ENCODE data around the gene ZFR. TPM values are rescaled to one million over a fixed set of nuclear protein-coding genes. Genes with fewer than 3 reads are reported as not detected.
"Not testable (repeated sequence)": the region's sequence is repeated elsewhere in the genome, so short reads cannot be mapped to it uniquely, and the experiment has no call there.

ZFR gene
- polyA plus RNA-seq, 2 of the 4 experiments (the other 2 are of a cell fraction) = 65.6 to 107 TPM

GRCh38 chr5:32315221-32316014 is 129.1 kb downstream of the ZFR start:
- TF ChIP-seq ZSCAN20 (CRISPR knock-in tag; IDR thresholded peaks at IDR 0.05) (no peak), KDM5A (IDR thresholded peaks at IDR 0.05) (no peak), CBX8 (IDR thresholded peaks at IDR 0.05) (no peak), CHD2 (IDR thresholded peaks at IDR 0.05; ENCODE audit: low read length, partially characterized antibody) (no peak), FOSB (CRISPR knock-in tag; IDR thresholded peaks at IDR 0.05) (no peak), ELK1 (IDR thresholded peaks at IDR 0.05; ENCODE audit: low read depth, low read length) (no peak), SMC3 (IDR thresholded peaks at IDR 0.05) (no peak), ZFP36 (IDR thresholded peaks at IDR 0.05; ENCODE audit: borderline replicate concordance, partially characterized antibody) (no peak)
- TF ChIP-seq, protein P1, sequence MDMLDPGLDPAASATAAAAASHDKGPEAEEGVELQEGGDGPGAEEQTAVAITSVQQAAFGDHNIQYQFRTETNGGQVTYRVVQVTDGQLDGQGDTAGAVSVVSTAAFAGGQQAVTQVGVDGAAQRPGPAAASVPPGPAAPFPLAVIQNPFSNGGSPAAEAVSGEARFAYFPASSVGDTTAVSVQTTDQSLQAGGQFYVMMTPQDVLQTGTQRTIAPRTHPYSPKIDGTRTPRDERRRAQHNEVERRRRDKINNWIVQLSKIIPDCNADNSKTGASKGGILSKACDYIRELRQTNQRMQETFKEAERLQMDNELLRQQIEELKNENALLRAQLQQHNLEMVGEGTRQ (IDR thresholded peaks at IDR 0.05) = no peak
- TF ChIP-seq, protein P2, sequence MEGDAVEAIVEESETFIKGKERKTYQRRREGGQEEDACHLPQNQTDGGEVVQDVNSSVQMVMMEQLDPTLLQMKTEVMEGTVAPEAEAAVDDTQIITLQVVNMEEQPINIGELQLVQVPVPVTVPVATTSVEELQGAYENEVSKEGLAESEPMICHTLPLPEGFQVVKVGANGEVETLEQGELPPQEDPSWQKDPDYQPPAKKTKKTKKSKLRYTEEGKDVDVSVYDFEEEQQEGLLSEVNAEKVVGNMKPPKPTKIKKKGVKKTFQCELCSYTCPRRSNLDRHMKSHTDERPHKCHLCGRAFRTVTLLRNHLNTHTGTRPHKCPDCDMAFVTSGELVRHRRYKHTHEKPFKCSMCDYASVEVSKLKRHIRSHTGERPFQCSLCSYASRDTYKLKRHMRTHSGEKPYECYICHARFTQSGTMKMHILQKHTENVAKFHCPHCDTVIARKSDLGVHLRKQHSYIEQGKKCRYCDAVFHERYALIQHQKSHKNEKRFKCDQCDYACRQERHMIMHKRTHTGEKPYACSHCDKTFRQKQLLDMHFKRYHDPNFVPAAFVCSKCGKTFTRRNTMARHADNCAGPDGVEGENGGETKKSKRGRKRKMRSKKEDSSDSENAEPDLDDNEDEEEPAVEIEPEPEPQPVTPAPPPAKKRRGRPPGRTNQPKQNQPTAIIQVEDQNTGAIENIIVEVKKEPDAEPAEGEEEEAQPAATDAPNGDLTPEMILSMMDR (IDR thresholded peaks at IDR 0.05) = no peak
- ChIA-PET CTCF (interaction anchor here (0.7 to 2.4 kb wide), 2 partner anchors 14 to 702 kb away, joined by 3 to 10 read pairs; no protein-coding TSS in a partner anchor), POLR2A (no interaction called here)
- no peak overlapping the region for H3K27ac ChIP-seq
- DNase-seq (ENCODE audit: low read depth in 1 of 2, low spot score in 1 of 2) (no peak), ATAC-seq (no peak), FAIRE-seq (no peak)
- peaks cover 9% of the 10 kb centered on the region for H3K4me1 ChIP-seq
- H3K4me3 ChIP-seq = no peak overlapping the region
- H3K4me2 ChIP-seq = no peak overlapping the region
- 87% methylated on average over 8 of the region's 8 CpGs for WGBS (ENCODE audit: missing lambda C conversion rate)
- no peaks in the 10 kb centered on the region for H3K9me3 ChIP-seq

DNA sequence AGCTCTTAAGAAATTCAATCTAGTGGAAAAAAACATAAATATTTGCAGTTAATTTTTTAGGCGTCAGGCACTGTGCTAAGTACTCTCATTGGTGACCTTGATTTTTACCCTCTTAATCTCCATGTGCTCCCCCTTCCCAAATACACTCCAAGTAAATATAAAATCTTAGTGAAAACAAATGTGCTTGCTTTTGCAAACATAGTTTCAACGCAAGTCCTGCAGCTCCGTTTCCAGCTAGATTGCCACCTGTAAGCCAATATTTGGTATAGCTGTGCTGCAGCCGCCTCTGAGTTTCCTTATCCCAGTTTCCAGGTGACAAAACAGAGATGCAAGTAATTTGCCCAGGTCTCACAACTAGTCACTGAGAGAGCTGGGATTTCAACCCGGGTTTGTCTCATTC is 129.9 kb downstream of the ZFR start:
- POLR2A ChIA-PET = no interaction called here
- DNase-seq (ENCODE audit: low read depth in 1 of 2, low spot score in 1 of 2) (no peak), FAIRE-seq (no peak), ATAC-seq (no peak)
- CTCF ChIA-PET = interaction anchor here (0.7 to 2.4 kb wide), 2 partner anchors 15 to 276 kb away, joined by 4 to 10 read pairs; no protein-coding TSS in a partner anchor
- peaks cover 9% of the 10 kb centered on the region for H3K4me1 ChIP-seq
- H3K9me3 ChIP-seq = no peaks in the 10 kb centered on the region
- H3K27ac ChIP-seq = no peak overlapping the region
- no peak overlapping the region for H3K4me3 ChIP-seq
- TF ChIP-seq HOXB5 (CRISPR knock-in tag; IDR thresholded peaks at IDR 0.05) (no peak), KDM5A (IDR thresholded peaks at IDR 0.05) (no peak), ZNF302 (CRISPR knock-in tag; IDR thresholded peaks at IDR 0.05) (no peak), PHF8 (IDR thresholded peaks at IDR 0.05; ENCODE audit: borderline replicate concordance, low read depth) (no peak), CEBPB (IDR thresholded peaks at IDR 0.05) (no peak), GATA3 (IDR thresholded peaks at IDR 0.05; ENCODE audit: borderline replicate concordance) (no peak), POLR2AphosphoS2 (conservative IDR thresholded peaks at IDR 0.05; ENCODE audit: low read length) (no peak), MAZ (IDR thresholded peaks at IDR 0.05; ENCODE audit: borderline replicate concordance, low read depth, low read length) (no peak), HOXB13 (CRISPR knock-in tag; IDR thresholded peaks at IDR 0.05; ENCODE audit: low read depth) (no peak), ELK1 (IDR thresholded peaks at IDR 0.05; ENCODE audit: low read depth, low read length) (no peak), EHMT2 (IDR thresholded peaks at IDR 0.05; ENCODE audit: low read depth) (no peak)
- TF ChIP-seq, protein P3, sequence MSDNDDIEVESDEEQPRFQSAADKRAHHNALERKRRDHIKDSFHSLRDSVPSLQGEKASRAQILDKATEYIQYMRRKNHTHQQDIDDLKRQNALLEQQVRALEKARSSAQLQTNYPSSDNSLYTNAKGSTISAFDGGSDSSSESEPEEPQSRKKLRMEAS (IDR thresholded peaks at IDR 0.05) = no peak
- WGBS (ENCODE audit: missing lambda C conversion rate) = 71% methylated on average over 5 of the region's 5 CpGs
- no peak overlapping the region; the same call in 2 of the 3 replicates for H3K4me2 ChIP-seq

- POLR2A ChIA-PET; DNase-seq (ENCODE audit: low read depth in 1 of 2, low spot score in 1 of 2); FAIRE-seq; H3K4me1 ChIP-seq; H3K9me3 ChIP-seq; ATAC-seq: not testable (repeated sequence)
- peak overlapping the region; percentile 65; the same call in 2 of the 3 replicates for H3K4me3 ChIP-seq
- CTCF ChIA-PET = interaction anchor here (0.7 to 2.4 kb wide), 2 partner anchors 15 to 276 kb away, joined by 4 to 10 read pairs; no protein-coding TSS in a partner anchor
- peak overlapping the region; percentile 72 for H3K4me2 ChIP-seq
- peak overlapping the region; percentile 76 to 89; a peak in 5 of 6 replicates for H3K27ac ChIP-seq
- WGBS (ENCODE audit: missing lambda C conversion rate) = 66% methylated on average over 10 of the region's 10 CpGs
Measured at GRCh38 chr5:32314152-32314488, 130.4 kb downstream of the ZFR start.

Data from A549 (cell line).